ENCODE measurements around the gene ATP11C.
"Not testable (repeated sequence)": the region's sequence is repeated elsewhere in the genome, so short reads cannot be mapped to it uniquely, and the experiment has no call there.

Gene ATP11C

DNA sequence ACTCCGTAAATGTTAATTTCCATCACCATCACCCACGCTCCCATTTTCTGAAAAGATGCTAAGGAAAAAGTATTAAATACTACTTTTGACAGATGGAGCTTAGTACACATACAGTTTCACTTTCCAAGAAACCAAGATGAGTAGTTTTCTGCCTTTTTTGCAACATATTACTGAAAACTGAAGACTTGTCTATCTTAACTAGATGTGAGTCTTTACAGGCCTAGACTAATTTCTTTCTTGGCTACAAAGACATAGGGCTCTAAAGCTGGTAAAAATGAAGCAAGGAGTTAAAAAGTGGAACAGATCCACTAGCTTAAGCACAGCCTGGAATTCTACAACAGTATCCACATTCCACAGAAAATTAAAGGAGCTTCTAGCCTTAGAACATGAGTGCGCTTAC lies 68.2 kb downstream of the ATP11C start:
- Histone ChIP-seq H3K27ac (ENCODE audit: poor library complexity, severe bottlenecking) (no peak overlapping the region), H3K36me3 (ENCODE audit: low read depth) (no peaks in the 10 kb centered on the region), H3K4me3 (ENCODE audit: severe bottlenecking) (no peak overlapping the region), H3K9me3 (ENCODE audit: severe bottlenecking) (no peaks in the 10 kb centered on the region), H3K27me3 (ENCODE audit: insufficient read depth, poor library complexity, severe bottlenecking) (no peaks in the 10 kb centered on the region), H3K4me1 (ENCODE audit: insufficient read depth, poor library complexity, severe bottlenecking) (no peaks in the 10 kb centered on the region)
- ATAC-seq (ENCODE audit: low read depth) (no peak), DNase-seq (ENCODE audit: low spot score) (no peak)
- TF ChIP-seq, protein P1, sequence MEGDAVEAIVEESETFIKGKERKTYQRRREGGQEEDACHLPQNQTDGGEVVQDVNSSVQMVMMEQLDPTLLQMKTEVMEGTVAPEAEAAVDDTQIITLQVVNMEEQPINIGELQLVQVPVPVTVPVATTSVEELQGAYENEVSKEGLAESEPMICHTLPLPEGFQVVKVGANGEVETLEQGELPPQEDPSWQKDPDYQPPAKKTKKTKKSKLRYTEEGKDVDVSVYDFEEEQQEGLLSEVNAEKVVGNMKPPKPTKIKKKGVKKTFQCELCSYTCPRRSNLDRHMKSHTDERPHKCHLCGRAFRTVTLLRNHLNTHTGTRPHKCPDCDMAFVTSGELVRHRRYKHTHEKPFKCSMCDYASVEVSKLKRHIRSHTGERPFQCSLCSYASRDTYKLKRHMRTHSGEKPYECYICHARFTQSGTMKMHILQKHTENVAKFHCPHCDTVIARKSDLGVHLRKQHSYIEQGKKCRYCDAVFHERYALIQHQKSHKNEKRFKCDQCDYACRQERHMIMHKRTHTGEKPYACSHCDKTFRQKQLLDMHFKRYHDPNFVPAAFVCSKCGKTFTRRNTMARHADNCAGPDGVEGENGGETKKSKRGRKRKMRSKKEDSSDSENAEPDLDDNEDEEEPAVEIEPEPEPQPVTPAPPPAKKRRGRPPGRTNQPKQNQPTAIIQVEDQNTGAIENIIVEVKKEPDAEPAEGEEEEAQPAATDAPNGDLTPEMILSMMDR (IDR thresholded peaks at IDR 0.05; ENCODE audit: poor library complexity, severe bottlenecking): no peak

DNA sequence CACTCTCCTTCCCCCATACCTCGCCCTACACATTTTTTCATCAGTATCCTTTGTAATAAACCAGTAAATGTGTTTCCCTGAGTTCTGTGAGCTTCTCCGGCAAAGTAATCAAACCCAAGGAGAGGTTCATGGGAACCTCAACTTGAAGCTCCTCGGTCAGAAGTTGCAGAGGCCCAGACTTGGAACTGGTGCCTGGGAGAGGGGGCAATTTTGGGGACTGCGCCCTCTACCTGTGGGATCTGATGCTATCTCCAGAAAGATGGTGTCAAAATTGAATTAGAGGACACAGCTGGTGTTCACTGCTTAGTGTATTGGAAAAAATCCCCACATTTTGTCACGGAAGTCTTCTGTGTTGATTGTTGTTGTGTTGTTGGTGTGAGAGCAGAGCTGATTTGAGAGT lies 70.6 kb downstream of the ATP11C start:
- ATAC-seq (ENCODE audit: low read depth) (no peak), DNase-seq (ENCODE audit: low spot score) (no peak)
- TF ChIP-seq, protein P1 (IDR thresholded peaks at IDR 0.05; ENCODE audit: poor library complexity, severe bottlenecking): no peak
- Histone ChIP-seq H3K4me3 (ENCODE audit: severe bottlenecking) (no peak overlapping the region), H3K9me3 (ENCODE audit: severe bottlenecking) (no peaks in the 10 kb centered on the region), H3K4me1 (ENCODE audit: insufficient read depth, poor library complexity, severe bottlenecking) (no peaks in the 10 kb centered on the region), H3K36me3 (ENCODE audit: low read depth) (no peaks in the 10 kb centered on the region), H3K27me3 (ENCODE audit: insufficient read depth, poor library complexity, severe bottlenecking) (no peaks in the 10 kb centered on the region), H3K27ac (ENCODE audit: poor library complexity, severe bottlenecking) (no peak overlapping the region)

DNA sequence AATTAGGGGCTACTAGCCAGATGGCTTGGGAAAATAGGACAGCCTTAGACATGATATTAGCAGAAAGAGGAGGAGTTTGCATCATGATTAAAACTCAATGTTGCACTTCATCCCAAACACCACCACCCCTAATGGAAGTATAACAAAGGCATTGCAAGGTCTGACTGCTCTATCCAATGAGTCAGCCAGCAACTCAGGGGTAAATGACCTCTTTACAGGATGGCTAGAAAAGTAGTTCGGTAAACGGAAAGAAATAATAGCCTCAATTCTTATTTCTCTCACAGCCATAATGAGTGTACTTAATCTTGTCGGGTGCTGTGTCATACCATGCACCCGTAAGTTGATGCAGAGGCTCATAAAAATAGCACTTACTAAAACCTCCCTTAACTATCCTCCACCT lies 76.0 kb downstream of the ATP11C start:
- not testable (repeated sequence) for DNase-seq (ENCODE audit: low spot score); ATAC-seq (ENCODE audit: low read depth); H3K27ac ChIP-seq (ENCODE audit: poor library complexity, severe bottlenecking); H3K4me1 ChIP-seq (ENCODE audit: insufficient read depth, poor library complexity, severe bottlenecking); H3K27me3 ChIP-seq (ENCODE audit: insufficient read depth, poor library complexity, severe bottlenecking); H3K36me3 ChIP-seq (ENCODE audit: low read depth); H3K4me3 ChIP-seq (ENCODE audit: severe bottlenecking); H3K9me3 ChIP-seq (ENCODE audit: severe bottlenecking)

DNA sequence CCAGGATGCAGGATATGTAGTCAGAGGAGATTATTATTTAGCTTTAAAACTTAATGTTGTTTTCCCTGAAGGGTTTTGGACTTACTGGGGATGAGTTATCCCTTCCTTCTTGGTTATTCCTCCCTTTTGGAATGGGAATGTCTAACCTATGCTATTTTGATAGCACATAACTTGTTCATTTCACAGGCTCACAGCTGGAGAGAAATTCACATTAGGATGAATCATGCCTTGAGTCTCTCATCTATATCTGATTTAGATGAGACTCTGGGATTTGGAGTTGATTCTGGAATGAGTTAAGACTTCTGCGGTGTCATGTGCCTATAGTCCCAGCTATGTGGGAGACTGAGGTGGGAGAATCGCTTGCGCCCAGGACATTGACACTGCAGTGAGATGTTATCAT lies 81.1 kb downstream of the ATP11C start:
- Histone ChIP-seq H3K4me1 (ENCODE audit: insufficient read depth, poor library complexity, severe bottlenecking) (no peaks in the 10 kb centered on the region), H3K27me3 (ENCODE audit: insufficient read depth, poor library complexity, severe bottlenecking) (no peaks in the 10 kb centered on the region), H3K9me3 (ENCODE audit: severe bottlenecking) (no peaks in the 10 kb centered on the region), H3K4me3 (ENCODE audit: severe bottlenecking) (no peak overlapping the region), H3K36me3 (ENCODE audit: low read depth) (no peaks in the 10 kb centered on the region), H3K27ac (ENCODE audit: poor library complexity, severe bottlenecking) (no peak overlapping the region)
- TF ChIP-seq, protein P1 (IDR thresholded peaks at IDR 0.05; ENCODE audit: poor library complexity, severe bottlenecking): no peak
- ATAC-seq (ENCODE audit: low read depth) (no peak), DNase-seq (ENCODE audit: low spot score) (no peak)

DNA sequence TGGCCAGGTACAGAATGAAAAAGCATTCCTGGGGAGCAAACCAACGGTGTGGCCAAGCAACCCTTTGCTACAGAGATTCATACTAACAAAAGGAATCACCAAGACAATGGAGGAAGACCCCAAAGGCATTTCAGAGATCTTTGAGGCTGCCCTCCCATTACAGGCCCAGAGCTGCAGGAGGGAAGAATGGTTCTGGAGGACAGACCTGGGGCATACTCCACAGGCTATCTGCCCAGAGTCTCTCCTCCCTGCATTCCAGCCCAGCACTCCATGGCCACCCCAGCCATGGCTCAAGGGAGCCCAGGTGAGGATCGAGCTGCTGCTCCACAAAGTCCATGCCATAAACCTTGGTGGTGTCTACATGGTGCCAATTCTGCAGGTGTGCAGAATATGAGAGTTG lies 81.9 kb downstream of the ATP11C start:
- Histone ChIP-seq H3K27me3 (ENCODE audit: insufficient read depth, poor library complexity, severe bottlenecking) (no peaks in the 10 kb centered on the region), H3K4me3 (ENCODE audit: severe bottlenecking) (no peak overlapping the region), H3K36me3 (ENCODE audit: low read depth) (no peaks in the 10 kb centered on the region), H3K9me3 (ENCODE audit: severe bottlenecking) (no peaks in the 10 kb centered on the region), H3K27ac (ENCODE audit: poor library complexity, severe bottlenecking) (no peak overlapping the region), H3K4me1 (ENCODE audit: insufficient read depth, poor library complexity, severe bottlenecking) (no peaks in the 10 kb centered on the region)
- ATAC-seq (ENCODE audit: low read depth) (no peak), DNase-seq (ENCODE audit: low spot score) (no peak)
- TF ChIP-seq, protein P1 (IDR thresholded peaks at IDR 0.05; ENCODE audit: poor library complexity, severe bottlenecking): no peak
